OCI-LY7 (cell line): ENCODE data around the gene BPGM.

Source experiments
- EZH2phosphoT487 ChIP-seq: fragments of 200-600 bp; sonication (generic); IDR thresholded peaks from 2 replicates; pipeline ENCODE4 v1.6.1; 2018; ENCODE audit warnings: low read depth, borderline replicate concordance, mild to moderate bottlenecking, mixed run types, antibody characterized with exemption, low read length, moderate library complexity, mixed read lengths
- TF ChIP-seq, protein P1 (sequence below): fragments of 200-600 bp; sonication (generic); conservative IDR thresholded peaks from 2 replicates; pipeline ENCODE4 v1.5.1; 2014; ENCODE audit warnings: mild to moderate bottlenecking, antibody characterized with exemption, low read length, moderate library complexity, mixed read lengths

DNA sequence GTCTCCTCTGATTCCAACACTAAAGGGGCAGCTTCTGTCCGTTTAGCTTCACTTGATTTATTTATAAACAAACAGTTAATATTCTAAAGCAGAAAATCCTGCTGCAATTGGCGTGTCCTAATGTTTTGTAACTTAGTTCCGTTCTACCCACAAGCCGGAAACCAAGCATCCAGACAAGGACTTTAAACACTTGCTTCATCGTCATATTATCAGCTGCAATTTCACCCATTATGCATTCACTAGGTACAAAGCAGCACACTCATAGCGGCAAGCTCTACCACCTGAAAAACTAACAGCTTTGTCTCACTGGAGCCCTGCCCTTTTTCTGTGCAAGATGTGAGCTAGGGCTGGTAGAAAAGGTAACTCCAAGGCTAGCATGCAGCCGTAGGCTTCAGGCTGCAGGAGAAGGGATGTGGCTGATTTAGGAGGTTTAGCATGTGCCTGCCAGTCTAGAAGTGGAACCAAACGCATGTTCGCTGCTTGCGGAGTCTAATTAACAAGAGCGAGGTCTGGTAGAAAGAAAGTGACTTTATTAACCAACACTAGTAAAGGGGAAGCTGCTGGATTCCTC lies 43.7 kb upstream of the BPGM start:
- TF ChIP-seq, protein P1, sequence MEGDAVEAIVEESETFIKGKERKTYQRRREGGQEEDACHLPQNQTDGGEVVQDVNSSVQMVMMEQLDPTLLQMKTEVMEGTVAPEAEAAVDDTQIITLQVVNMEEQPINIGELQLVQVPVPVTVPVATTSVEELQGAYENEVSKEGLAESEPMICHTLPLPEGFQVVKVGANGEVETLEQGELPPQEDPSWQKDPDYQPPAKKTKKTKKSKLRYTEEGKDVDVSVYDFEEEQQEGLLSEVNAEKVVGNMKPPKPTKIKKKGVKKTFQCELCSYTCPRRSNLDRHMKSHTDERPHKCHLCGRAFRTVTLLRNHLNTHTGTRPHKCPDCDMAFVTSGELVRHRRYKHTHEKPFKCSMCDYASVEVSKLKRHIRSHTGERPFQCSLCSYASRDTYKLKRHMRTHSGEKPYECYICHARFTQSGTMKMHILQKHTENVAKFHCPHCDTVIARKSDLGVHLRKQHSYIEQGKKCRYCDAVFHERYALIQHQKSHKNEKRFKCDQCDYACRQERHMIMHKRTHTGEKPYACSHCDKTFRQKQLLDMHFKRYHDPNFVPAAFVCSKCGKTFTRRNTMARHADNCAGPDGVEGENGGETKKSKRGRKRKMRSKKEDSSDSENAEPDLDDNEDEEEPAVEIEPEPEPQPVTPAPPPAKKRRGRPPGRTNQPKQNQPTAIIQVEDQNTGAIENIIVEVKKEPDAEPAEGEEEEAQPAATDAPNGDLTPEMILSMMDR, result no peak
- TF ChIP-seq EZH2phosphoT487, result no peak
